SU-DHL-6 (cell line): Measurements from ENCODE around the gene SNX10.
"Not testable (repeated sequence)": the region's sequence is repeated elsewhere in the genome, so short reads cannot be mapped to it uniquely, and the experiment has no call there.

Experiments
- H2AFZ ChIP-seq: fragments of 200-600 bp; sonication (generic); 2 replicates; pipeline ENCODE4 v1.6.1; 2014; ENCODE audit warnings: low read depth, mild to moderate bottlenecking, moderate library complexity, mixed read lengths, antibody characterized with exemption, low read length; ENCODE audit not compliant: severe bottlenecking
- H3F3A ChIP-seq: fragments of 200-600 bp; shearing (Covaris generic); 2 replicates; pipeline ENCODE4 v1.6.0; 2016; ENCODE audit warnings: antibody characterized with exemption, mild to moderate bottlenecking; ENCODE audit not compliant: insufficient read depth
- H3K27ac ChIP-seq: fragments of 200-600 bp; sonication (generic); 2 replicates; pipeline ENCODE4 v1.5.1; 2016; ENCODE audit warnings: low read depth, mild to moderate bottlenecking, low read length, moderate library complexity, mixed read lengths
- H3K27me3 ChIP-seq: fragments of 200-600 bp; sonication (generic), shearing (Covaris generic); 2 replicates; pipeline ENCODE4 v1.6.0; 2014; ENCODE audit warnings: mild to moderate bottlenecking, low read length
- H3K36me3 ChIP-seq: fragments of 200-600 bp; sonication (generic); 2 replicates; pipeline ENCODE4 v1.6.1; 2014; ENCODE audit warnings: mild to moderate bottlenecking, low read length, mixed read lengths
- H3K4me2 ChIP-seq: fragments of 300-600, 200-600 bp; shearing (Covaris generic), sonication (generic); 2 replicates; pipeline ENCODE4 v1.6.0; 2014; ENCODE audit warnings: low read length, low read depth, mild to moderate bottlenecking; ENCODE audit not compliant: poor library complexity, severe bottlenecking
- H3K4me3 ChIP-seq: fragments of 200-600 bp; sonication (generic); 2 replicates; pipeline ENCODE4 v1.5.1; 2014; ENCODE audit warnings: antibody characterized with exemption, low read length, mild to moderate bottlenecking, mixed read lengths; ENCODE audit not compliant: insufficient read depth, poor library complexity, severe bottlenecking
- H3K79me2 ChIP-seq: fragments of 200-600 bp; sonication (generic); 2 replicates; pipeline ENCODE4 v1.6.1; 2014; ENCODE audit warnings: mild to moderate bottlenecking, low read length, moderate library complexity; ENCODE audit not compliant: insufficient read depth
- H3K9ac ChIP-seq: fragments of 200-600 bp; sonication (generic); 2 replicates; pipeline ENCODE4 v1.7.0; 2014; ENCODE audit warnings: mild to moderate bottlenecking, low read length
- H3K9me2 ChIP-seq: fragments of 200-600 bp; sonication (generic); replicated peaks from 2 replicates; pipeline ENCODE4 v1.6.1; 2014; ENCODE audit warnings: low read length; ENCODE audit not compliant: insufficient read depth
- H3K9me3 ChIP-seq: fragments of 200-600 bp; sonication (generic); 2 replicates; pipeline ENCODE4 v1.6.1; 2014; ENCODE audit warnings: low read length, mixed read lengths; ENCODE audit not compliant: insufficient read depth
- H4K20me1 ChIP-seq: fragments of 200-600 bp; sonication (generic); 2 replicates; pipeline ENCODE4 v1.6.1; 2014; ENCODE audit warnings: low read depth, mild to moderate bottlenecking, antibody characterized with exemption, low read length, moderate library complexity, mixed read lengths
- CTCF ChIP-seq: fragments of 200-600 bp; sonication (generic); IDR thresholded peaks from one replicate; pipeline ENCODE4 v1.5.1; 2017; ENCODE audit warnings: antibody characterized with exemption, mild to moderate bottlenecking, low read length, moderate library complexity; ENCODE audit not compliant: insufficient read depth, poor library complexity, severe bottlenecking
- EZH2phosphoT487 ChIP-seq: fragments of 200-600 bp; sonication (generic), shearing (Covaris generic); conservative IDR thresholded peaks from 2 replicates; pipeline ENCODE4 v1.6.1; 2018; ENCODE audit warnings: mild to moderate bottlenecking, antibody characterized with exemption, low read length, moderate library complexity, mixed read lengths

SNX10 gene

GRCh38 chr7:26286157-26286556 is 5.5 kb upstream of the SNX10 start:
- no peak overlapping the region for H3K4me3 ChIP-seq

GRCh38 chr7:26288126-26288525 is 3.5 kb upstream of the SNX10 start:
- H4K20me1 ChIP-seq, H3K4me2 ChIP-seq, H3K27me3 ChIP-seq, H3K9me2 ChIP-seq, H3K4me3 ChIP-seq, H2AFZ ChIP-seq, H3K36me3 ChIP-seq, H3K9ac ChIP-seq, H3K27ac ChIP-seq, H3K9me3 ChIP-seq: not testable (repeated sequence)
- peaks cover 14% of the 10 kb centered on the region for H3F3A ChIP-seq
- H3K79me2 ChIP-seq, result peaks cover 13% of the 10 kb centered on the region

More at GRCh38 chr7:26286157-26286556, 5.5 kb upstream of the SNX10 start:
- H2AFZ ChIP-seq, result no peak overlapping the region
- H3K9me3 ChIP-seq, result no peaks in the 10 kb centered on the region
- no peaks in the 10 kb centered on the region for H3K36me3 ChIP-seq
- H3K27ac ChIP-seq, result no peak overlapping the region
- H3K4me2 ChIP-seq, result no peak overlapping the region
- H3K9ac ChIP-seq, result no peak overlapping the region
- H3K27me3 ChIP-seq, result no peaks in the 10 kb centered on the region
- H3K9me2 ChIP-seq, result no peaks in the 10 kb centered on the region
- TF ChIP-seq EZH2phosphoT487 (no peak), CTCF (no peak)
- H3K79me2 ChIP-seq, result no peaks in the 10 kb centered on the region
- peaks cover 3% of the 10 kb centered on the region for H3F3A ChIP-seq
- H4K20me1 ChIP-seq, result no peaks in the 10 kb centered on the region

GRCh38 chr7:26291251-26291650 is 411 bp upstream of the SNX10 start:
- Histone ChIP-seq H3K36me3 (peaks cover 6% of the 10 kb centered on the region), H3F3A (peaks cover 32% of the 10 kb centered on the region), H4K20me1 (no peaks in the 10 kb centered on the region), H3K4me3 (peak overlapping the region; percentile 99), H3K9me2 (no peaks in the 10 kb centered on the region), H3K9me3 (no peaks in the 10 kb centered on the region), H3K4me2 (peak overlapping the region; percentile 56), H3K27me3 (no peaks in the 10 kb centered on the region), H2AFZ (peak overlapping the region; percentile 83), H3K9ac (peak overlapping the region; percentile 98), H3K79me2 (peaks cover 44% of the 10 kb centered on the region), H3K27ac (peak overlapping the region; percentile 97)
- TF ChIP-seq EZH2phosphoT487 (no peak), CTCF (no peak)

GRCh38 chr7:26292768-26293560 is 1.3 kb downstream of the SNX10 start:
- Histone ChIP-seq H3K9me3 (no peaks in the 10 kb centered on the region), H3F3A (peaks cover 32% of the 10 kb centered on the region), H3K4me2 (peak overlapping the region; percentile 96), H3K27me3 (no peaks in the 10 kb centered on the region), H3K79me2 (peaks cover 58% of the 10 kb centered on the region), H4K20me1 (no peaks in the 10 kb centered on the region), H2AFZ (peak overlapping the region; percentile 73), H3K4me3 (peak overlapping the region; percentile 99), H3K27ac (peak overlapping the region; percentile 97), H3K9me2 (no peaks in the 10 kb centered on the region), H3K36me3 (peaks cover 6% of the 10 kb centered on the region), H3K9ac (peak overlapping the region; percentile 98)
- no peak for TF ChIP-seq CTCF
- no peak for TF ChIP-seq EZH2phosphoT487
